Measurements from ENCODE around the gene SPRN.

SPRN gene

DNA sequence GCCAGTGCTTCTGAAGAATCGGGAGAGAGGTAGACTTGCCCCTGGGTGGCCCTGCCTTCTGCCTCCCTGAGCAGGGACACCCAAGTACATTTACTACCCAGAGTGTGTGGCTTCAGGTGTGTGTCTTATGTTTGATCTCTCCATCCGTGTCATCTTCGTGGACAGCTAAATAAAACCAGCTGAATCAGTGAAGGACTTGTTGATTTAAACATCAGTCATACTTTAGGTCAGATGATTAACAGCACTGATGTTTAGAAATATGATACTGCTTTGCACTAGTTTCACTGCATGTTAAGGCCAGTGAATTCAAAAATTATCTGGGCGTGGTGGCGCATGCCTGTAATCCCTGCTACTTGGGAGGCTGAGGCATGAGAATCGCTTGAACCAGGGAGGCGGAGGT lies 26.5 kb downstream of the SPRN start:
- H3K4me3 ChIP-seq (ENCODE audit: low read depth, low read length), result no peak overlapping the region
- TF ChIP-seq, protein P1, sequence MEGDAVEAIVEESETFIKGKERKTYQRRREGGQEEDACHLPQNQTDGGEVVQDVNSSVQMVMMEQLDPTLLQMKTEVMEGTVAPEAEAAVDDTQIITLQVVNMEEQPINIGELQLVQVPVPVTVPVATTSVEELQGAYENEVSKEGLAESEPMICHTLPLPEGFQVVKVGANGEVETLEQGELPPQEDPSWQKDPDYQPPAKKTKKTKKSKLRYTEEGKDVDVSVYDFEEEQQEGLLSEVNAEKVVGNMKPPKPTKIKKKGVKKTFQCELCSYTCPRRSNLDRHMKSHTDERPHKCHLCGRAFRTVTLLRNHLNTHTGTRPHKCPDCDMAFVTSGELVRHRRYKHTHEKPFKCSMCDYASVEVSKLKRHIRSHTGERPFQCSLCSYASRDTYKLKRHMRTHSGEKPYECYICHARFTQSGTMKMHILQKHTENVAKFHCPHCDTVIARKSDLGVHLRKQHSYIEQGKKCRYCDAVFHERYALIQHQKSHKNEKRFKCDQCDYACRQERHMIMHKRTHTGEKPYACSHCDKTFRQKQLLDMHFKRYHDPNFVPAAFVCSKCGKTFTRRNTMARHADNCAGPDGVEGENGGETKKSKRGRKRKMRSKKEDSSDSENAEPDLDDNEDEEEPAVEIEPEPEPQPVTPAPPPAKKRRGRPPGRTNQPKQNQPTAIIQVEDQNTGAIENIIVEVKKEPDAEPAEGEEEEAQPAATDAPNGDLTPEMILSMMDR (IDR thresholded peaks at IDR 0.05; ENCODE audit: borderline replicate concordance, insufficient read depth, low read depth, low read length), result no peak

DNA sequence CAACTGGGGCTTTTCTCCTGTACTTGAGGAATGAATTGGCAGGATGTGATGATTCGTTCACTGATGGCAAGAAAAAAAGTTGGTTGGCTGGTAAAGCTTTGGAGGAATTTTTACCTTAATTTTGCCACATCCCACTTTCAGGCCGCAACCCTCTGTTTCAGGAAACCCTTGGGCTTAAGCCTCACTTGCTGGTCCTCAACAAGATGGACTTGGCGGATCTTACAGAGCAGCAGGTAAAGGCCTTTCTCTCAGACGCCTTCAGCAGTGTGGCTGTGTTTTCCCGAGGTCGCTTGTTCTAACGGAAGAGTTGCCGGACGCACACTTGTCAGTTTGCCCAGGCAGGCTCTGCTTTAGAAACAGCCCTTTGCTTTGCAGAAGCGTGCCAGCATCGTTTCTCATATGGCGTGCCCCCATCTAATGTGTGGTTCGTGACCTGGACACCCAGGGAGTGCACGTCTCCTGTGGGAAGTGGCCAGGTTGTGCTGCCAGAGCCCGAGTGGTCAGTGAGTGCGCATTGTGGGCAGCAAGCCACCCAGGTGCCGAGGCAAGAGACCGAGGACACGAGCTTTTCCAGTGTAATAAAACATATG lies 28.3 kb downstream of the SPRN start:
- TF ChIP-seq, protein P1 (IDR thresholded peaks at IDR 0.05; ENCODE audit: borderline replicate concordance, insufficient read depth, low read depth, low read length), result no peak
- H3K4me3 ChIP-seq (ENCODE audit: low read depth, low read length), result no peak overlapping the region

DNA sequence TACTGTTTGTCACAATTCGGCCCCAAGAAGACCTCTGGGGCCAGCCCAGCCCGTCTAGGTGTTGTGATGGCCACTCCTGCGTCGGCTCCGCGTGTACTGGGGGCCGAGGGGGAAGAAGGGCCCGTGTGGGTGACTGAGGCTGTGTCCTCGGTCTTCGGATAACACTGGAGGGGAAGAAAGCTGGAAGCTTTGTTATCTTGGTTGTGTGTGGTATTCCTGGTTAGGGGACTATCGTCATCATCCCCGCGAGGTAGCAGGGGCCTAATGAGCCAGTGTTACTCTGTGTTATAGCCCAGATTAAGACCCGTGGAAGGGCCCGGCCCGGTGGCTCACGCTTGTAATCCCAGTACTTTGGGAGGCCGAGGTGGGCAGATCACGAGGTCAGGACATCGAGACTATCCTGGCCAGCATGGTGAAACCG lies 29.6 kb downstream of the SPRN start:
- peak overlapping the region; percentile 95 for H3K4me3 ChIP-seq (ENCODE audit: low read depth, low read length)
- TF ChIP-seq, protein P1 (IDR thresholded peaks at IDR 0.05; ENCODE audit: borderline replicate concordance, insufficient read depth, low read depth, low read length), result no peak

DNA sequence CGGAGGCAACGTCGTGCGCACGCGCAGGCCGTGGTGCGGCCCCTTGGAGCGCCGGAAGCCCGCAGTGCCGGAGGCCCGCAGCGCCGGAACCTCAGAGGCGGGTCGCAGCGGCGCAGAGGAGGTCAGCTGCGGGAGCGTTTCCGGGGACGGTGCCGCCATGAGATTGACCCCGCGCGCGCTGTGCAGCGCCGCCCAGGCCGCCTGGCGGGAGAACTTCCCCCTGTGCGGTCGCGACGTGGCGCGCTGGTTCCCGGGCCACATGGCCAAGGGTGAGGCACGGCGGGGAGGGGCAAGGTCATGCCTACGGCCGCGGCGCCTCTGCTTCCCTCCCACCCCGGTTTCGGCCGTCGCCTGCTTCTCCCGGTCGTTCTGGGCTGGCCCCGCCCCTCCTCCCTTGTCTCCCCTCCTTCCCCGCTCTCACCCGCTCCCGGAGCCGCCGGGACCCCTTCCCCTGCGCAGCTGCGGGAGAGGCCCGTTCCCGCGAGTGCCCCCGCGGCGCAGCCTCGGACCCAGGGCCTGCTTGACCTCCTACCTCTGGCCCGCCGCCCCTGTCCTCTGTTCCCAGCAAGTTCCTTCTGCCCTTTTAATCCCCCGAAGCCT lies 30.3 kb downstream of the SPRN start, which contains the start of gene MTG1:
Gene MTG1 (plus strand): TSS at position 94 of the 600 bp plus-strand sequence. CDS start 64 bp downstream, at position 158.
- TF ChIP-seq, protein P1 (IDR thresholded peaks at IDR 0.05; ENCODE audit: borderline replicate concordance, insufficient read depth, low read depth, low read length), result 0 out of 2 replicates have a peak, but pooled peaks have one; percentile 1
- H3K4me3 ChIP-seq (ENCODE audit: low read depth, low read length), result peak within 1 kb of the TSS; percentile 95

DNA sequence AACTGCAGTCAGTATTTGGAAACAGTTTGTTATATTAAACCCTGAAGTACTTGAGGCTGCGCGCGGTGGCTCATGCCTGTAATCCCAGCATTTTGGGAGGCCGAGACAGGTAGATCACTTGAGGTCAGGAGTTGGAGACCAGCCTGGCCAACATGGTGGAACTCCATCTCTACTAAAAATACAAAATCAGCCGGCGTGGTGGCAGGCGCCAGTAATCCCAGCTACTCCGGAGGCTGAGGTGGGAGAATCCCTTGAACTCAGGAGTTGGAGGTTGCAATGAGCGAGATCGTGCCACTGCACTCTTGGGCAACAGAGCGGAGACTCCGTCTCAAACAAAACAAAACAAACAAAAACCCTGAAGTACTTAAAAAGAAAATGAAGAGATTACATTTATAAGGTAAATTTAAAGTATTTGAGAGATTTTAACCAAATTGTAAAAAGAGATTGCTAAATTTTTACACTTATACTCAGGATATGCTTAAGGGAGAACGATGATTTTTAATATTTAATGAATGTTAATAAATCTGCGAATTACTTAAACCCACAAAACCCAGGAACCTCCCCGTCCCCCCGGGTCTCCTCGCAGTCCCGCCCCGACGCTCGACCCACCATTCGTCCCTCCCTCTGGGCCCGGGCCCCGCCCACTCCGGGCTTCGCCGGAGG lies 30.9 kb downstream of the SPRN start:
- TF ChIP-seq, protein P1 (IDR thresholded peaks at IDR 0.05; ENCODE audit: borderline replicate concordance, insufficient read depth, low read depth, low read length), result no peak
- peak overlapping the region; percentile 95 for H3K4me3 ChIP-seq (ENCODE audit: low read depth, low read length)

DNA sequence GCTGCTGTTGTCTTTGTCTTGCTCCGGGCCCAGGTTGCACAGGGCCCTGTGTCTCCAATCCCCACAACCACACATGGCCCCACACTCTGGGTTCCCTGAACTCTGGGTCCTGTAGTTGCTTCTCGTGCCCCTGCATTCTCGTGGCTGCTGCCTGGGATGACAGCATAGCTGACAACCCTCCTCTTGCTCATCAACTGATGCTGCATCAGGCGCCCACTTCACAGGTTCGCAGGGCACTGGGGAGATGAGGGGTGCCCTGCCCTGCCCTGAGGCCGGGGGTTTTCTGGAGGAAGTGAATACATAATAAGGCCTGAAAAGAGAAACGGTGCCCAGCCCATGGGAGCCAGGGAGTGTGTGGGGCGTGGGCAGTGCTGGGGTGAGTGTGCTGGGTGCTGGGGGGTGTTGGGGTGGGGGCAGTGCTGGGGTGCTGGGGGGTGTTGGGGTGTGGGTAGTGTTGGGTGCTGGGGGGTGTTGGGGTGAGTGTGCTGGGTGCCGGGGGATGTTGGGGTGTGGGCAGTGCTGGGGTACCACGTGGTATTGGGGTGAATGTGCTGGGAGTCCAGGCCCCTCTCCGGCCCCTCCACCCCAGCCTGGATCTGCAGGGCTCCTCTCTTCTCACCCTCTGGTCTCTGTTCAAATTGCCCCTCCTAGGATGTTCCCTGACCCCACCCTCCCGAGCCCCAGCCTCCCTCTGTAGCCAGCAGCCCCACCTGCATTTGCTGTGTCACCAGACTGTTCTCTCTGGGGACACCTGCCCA lies 32.5 kb downstream of the SPRN start:
- H3K4me3 ChIP-seq (ENCODE audit: low read depth, low read length), result no peak overlapping the region
- TF ChIP-seq, protein P1 (IDR thresholded peaks at IDR 0.05; ENCODE audit: borderline replicate concordance, insufficient read depth, low read depth, low read length), result no peak
